K562 (cell line): ENCODE results near the gene CCNB1IP1. TPM values are rescaled to one million over a fixed set of nuclear protein-coding genes. Genes with fewer than 3 reads are reported as not detected.

ENCODE experiments used
- BRF1 ChIP-seq: IDR thresholded peaks from 3 replicates; pipeline ENCODE4 v1.6.1; 2011; ENCODE audit warnings: borderline replicate concordance, mild to moderate bottlenecking; ENCODE audit not compliant: insufficient read length; ENCODE audit errors: extremely low read depth
- CBFA2T2 ChIP-seq: fragments of 450-650 bp; conservative IDR thresholded peaks from 2 replicates; pipeline ENCODE4 v1.6.1; 2017; ENCODE audit warnings: mild to moderate bottlenecking
- DMBX1 ChIP-seq: fragments of 250-450 bp; sonication (Bioruptor Pico); IDR thresholded peaks from 2 replicates; pipeline ENCODE4 v1.8.0; 2022; ENCODE audit warnings: inconsistent platforms, mild to moderate bottlenecking, moderate library complexity, borderline replicate concordance
- DPF2 ChIP-seq: fragments of 450-650 bp; IDR thresholded peaks from 2 replicates; pipeline ENCODE4 v1.6.1; 2016
- HMGN3 ChIP-seq: IDR thresholded peaks from 2 replicates; pipeline ENCODE4 v1.6.1; 2011; ENCODE audit warnings: borderline replicate concordance, low read depth, mild to moderate bottlenecking, mixed read lengths, low read length; ENCODE audit not compliant: insufficient read length; ENCODE audit errors: extremely low read depth
- HNRNPUL1 ChIP-seq: fragments of 200-400 bp; formaldehyde crosslinking; IDR thresholded peaks from 2 replicates; pipeline ENCODE4 v1.6.1; 2017; ENCODE audit warnings: low read length
- KLF1 ChIP-seq: fragments of 450-650 bp; IDR thresholded peaks from 2 replicates; pipeline ENCODE4 v1.6.1; 2016; ENCODE audit warnings: missing genetic modification characterization, missing compliant biosample characterization
- MAZ ChIP-seq, 2 experiments: fragments of 450-650 bp in 1 of 2; sonication (generic) in 1 of 2; formaldehyde crosslinking; IDR thresholded peaks in 1 of 2; conservative IDR thresholded peaks in 1 of 2; 2 replicates each; pipeline versions ENCODE4 v1.4.0 to v1.5.0; 2020; ENCODE audit warnings: mild to moderate bottlenecking in 1 of 2, missing genetic modification reagents in 1 of 2
- NUFIP1 ChIP-seq: fragments of 450-650 bp; IDR thresholded peaks from 2 replicates; pipeline ENCODE4 v1.6.1; 2018; ENCODE audit not compliant: partially characterized antibody
- PHTF2 ChIP-seq: fragments of 250-450 bp; sonication (Bioruptor Pico); IDR thresholded peaks from 2 replicates; pipeline ENCODE4 v1.5.0; 2021; ENCODE audit warnings: mild to moderate bottlenecking
- RAD21 ChIP-seq, 2 experiments: fragments of 250-450 bp in 1 of 2; fragments of 450-650 bp in 1 of 2; sonication (Bioruptor Pico) in 1 of 2; formaldehyde crosslinking in 1 of 2; IDR thresholded peaks in 1 of 2; conservative IDR thresholded peaks in 1 of 2; 2 replicates each; pipeline versions ENCODE4 v1.4.0 to v1.8.0; 2020 to 2022; ENCODE audit warnings: mild to moderate bottlenecking in 2 of 2, moderate library complexity in 1 of 2
- RFX7 ChIP-seq: fragments of 250-450 bp; sonication (Bioruptor Pico); IDR thresholded peaks from 2 replicates; pipeline ENCODE4 v1.5.1; 2021; ENCODE audit warnings: mild to moderate bottlenecking
- SMAD3 ChIP-seq: fragments of 450-650 bp; formaldehyde crosslinking; conservative IDR thresholded peaks from 2 replicates; pipeline ENCODE4 v1.4.0; 2020; ENCODE audit warnings: mild to moderate bottlenecking
- SMARCC2 ChIP-seq: fragments of 450-650 bp; IDR thresholded peaks from 2 replicates; pipeline ENCODE4 v1.6.1; 2017; ENCODE audit warnings: antibody characterized with exemption, moderate library complexity, mild to moderate bottlenecking, low read depth
- SRSF9 ChIP-seq: fragments of 200-400 bp; formaldehyde crosslinking; IDR thresholded peaks from 2 replicates; pipeline ENCODE4 v1.6.1; 2017; ENCODE audit warnings: low read depth, low read length, borderline replicate concordance
- YBX1 ChIP-seq: fragments of 450-650 bp; IDR thresholded peaks from 2 replicates; pipeline ENCODE4 v1.7.1; 2016; ENCODE audit warnings: mild to moderate bottlenecking
- ZBTB7A ChIP-seq: IDR thresholded peaks from 2 replicates; pipeline ENCODE4 v1.6.1; 2011; ENCODE audit warnings: low read depth, mild to moderate bottlenecking, low read length, moderate library complexity, borderline replicate concordance; ENCODE audit not compliant: control insufficient read depth
- ZC3H8 ChIP-seq: fragments of 450-650 bp; IDR thresholded peaks from 2 replicates; pipeline ENCODE4 v1.6.1; 2017
- ZNF143 ChIP-seq: sonication (generic); formaldehyde crosslinking; IDR thresholded peaks from 2 replicates; pipeline ENCODE4 v1.9.0; 2022; ENCODE audit warnings: mild to moderate bottlenecking, missing genetic modification reagents
- ZNF280B ChIP-seq: fragments of 250-450 bp; sonication (Bioruptor Pico); IDR thresholded peaks from 2 replicates; pipeline ENCODE4 v1.5.1; 2021; ENCODE audit warnings: mild to moderate bottlenecking
- ZNF444 ChIP-seq: fragments of 250-450 bp; sonication (Bioruptor Pico); IDR thresholded peaks from 2 replicates; pipeline ENCODE4 v1.4.0; 2020; ENCODE audit warnings: mild to moderate bottlenecking, moderate library complexity
- ZNF766 ChIP-seq: fragments of 200-800 bp; sonication (Bioruptor generic); conservative IDR thresholded peaks from 2 replicates; pipeline ENCODE4 v1.6.1; 2016; ENCODE audit warnings: missing genetic modification characterization, missing compliant biosample characterization
- polyA plus RNA-seq, 8 experiments: library from polyadenylated mRNA; depleted of rRNA in 4 of 8; stranded (reverse) in 5 of 8; unstranded in 3 of 8; fragments of >200 nt; fragmentation: Nextera tagmentation in 2 of 8; fragmentation: Illumina TruSeq in 1 of 8; extraction: Ambion mirVana in 2 of 8; extraction: Trizol in 1 of 8; gene quantifications; 2 replicates each; pipeline versions ENCODE4 v1.2.1 to v1.2.3, GENCODE V29; 2011 to 2014; ENCODE audit warnings: inconsistent platforms in 1 of 8, missing spikeins in 1 of 8
- total RNA-seq, 7 experiments: library from RNA; depleted of rRNA in 6 of 7; stranded (reverse); fragments of >200 nt in 6 of 7; fragmentation: Illumina TruSeq in 2 of 7; extraction: Trizol in 2 of 7; gene quantifications; 2 replicates each; pipeline versions ENCODE4 v1.2.1 to v1.2.3, GENCODE V29; 2011 to 2021; ENCODE audit warnings: low replicate concordance in 1 of 7
- TF ChIP-seq, protein P1 (sequence below): fragments of 250-450 bp; sonication (Bioruptor Pico); IDR thresholded peaks from 2 replicates; pipeline ENCODE4 v1.8.0; 2022; ENCODE audit warnings: inconsistent platforms, mild to moderate bottlenecking, moderate library complexity, borderline replicate concordance
- TF ChIP-seq, protein P2 (sequence below): fragments of 450-650 bp; IDR thresholded peaks from 2 replicates; pipeline ENCODE4 v1.6.1; 2016; ENCODE audit warnings: antibody characterized with exemption
- TF ChIP-seq, protein P3 (sequence below): fragments of 450-650 bp; formaldehyde crosslinking; IDR thresholded peaks from 2 replicates; pipeline ENCODE4 v1.4.0; 2022; ENCODE audit warnings: mild to moderate bottlenecking, moderate library complexity

The CCNB1IP1 gene
- total and polyA plus RNA-seq, 9 of the 15 experiments (the other 6 are each of a cell fraction or from before 2014, with no cell fraction given) = 51.8 to 152 (median 81.0) TPM

- TF ChIP-seq KLF1 (no peak), CBFA2T2 (no peak), HMGN3 (no peak), ZNF766 (CRISPR knock-in tag) (peak; percentile 63; the same call in 1 of the 2 replicates), ZNF280B (CRISPR knock-in tag) (no peak), PHTF2 (CRISPR knock-in tag) (no peak), YBX1 (no peak), MAZ (CRISPR knock-in tag; conservative IDR thresholded peaks at IDR 0.05 in 1 of 2, IDR thresholded peaks at IDR 0.05 in 1 of 2) (peak in 1 of 2 experiments; percentile 57; a peak in 1 of 4 replicates), NUFIP1 (no peak), ZNF143 (CRISPR knock-in tag) (no peak), BRF1 (no peak), ZC3H8 (no peak), SRSF9 (no peak), SMARCC2 (no peak), HNRNPUL1 (no peak), ZNF444 (CRISPR knock-in tag) (no peak), SMAD3 (CRISPR knock-in tag) (no peak), RFX7 (CRISPR knock-in tag) (no peak), DPF2 (peak; percentile 36; the same call in 1 of the 2 replicates), RAD21 (CRISPR knock-in tag; conservative IDR thresholded peaks at IDR 0.05 in 1 of 2, IDR thresholded peaks at IDR 0.05 in 1 of 2) (peak in 1 of 2 experiments; percentile 27; a peak in 2 of 4 replicates), DMBX1 (CRISPR knock-in tag) (no peak; the same call in 1 of the 2 replicates), ZBTB7A (no peak)
- TF ChIP-seq, protein P1, sequence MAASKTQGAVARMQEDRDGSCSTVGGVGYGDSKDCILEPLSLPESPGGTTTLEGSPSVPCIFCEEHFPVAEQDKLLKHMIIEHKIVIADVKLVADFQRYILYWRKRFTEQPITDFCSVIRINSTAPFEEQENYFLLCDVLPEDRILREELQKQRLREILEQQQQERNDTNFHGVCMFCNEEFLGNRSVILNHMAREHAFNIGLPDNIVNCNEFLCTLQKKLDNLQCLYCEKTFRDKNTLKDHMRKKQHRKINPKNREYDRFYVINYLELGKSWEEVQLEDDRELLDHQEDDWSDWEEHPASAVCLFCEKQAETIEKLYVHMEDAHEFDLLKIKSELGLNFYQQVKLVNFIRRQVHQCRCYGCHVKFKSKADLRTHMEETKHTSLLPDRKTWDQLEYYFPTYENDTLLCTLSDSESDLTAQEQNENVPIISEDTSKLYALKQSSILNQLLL = no peak
- TF ChIP-seq, protein P2, sequence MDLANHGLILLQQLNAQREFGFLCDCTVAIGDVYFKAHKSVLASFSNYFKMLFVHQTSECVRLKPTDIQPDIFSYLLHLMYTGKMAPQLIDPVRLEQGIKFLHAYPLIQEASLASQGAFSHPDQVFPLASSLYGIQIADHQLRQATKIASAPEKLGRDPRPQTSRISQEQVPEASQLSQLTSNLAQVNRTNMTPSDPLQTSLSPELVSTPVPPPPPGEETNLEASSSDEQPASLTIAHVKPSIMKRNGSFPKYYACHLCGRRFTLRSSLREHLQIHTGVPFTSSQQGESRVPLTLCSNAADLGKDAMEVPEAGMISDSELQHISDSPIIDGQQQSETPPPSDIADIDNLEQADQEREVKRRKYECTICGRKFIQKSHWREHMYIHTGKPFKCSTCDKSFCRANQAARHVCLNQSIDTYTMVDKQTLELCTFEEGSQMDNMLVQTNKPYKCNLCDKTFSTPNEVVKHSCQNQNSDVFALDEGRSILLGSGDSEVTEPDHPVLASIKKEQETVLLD = no peak
- TF ChIP-seq, protein P3, sequence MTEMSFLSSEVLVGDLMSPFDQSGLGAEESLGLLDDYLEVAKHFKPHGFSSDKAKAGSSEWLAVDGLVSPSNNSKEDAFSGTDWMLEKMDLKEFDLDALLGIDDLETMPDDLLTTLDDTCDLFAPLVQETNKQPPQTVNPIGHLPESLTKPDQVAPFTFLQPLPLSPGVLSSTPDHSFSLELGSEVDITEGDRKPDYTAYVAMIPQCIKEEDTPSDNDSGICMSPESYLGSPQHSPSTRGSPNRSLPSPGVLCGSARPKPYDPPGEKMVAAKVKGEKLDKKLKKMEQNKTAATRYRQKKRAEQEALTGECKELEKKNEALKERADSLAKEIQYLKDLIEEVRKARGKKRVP (CRISPR knock-in tag) = peak; percentile 96
Observed at GRCh38 chr14:20262642-20263128, 70.4 kb downstream of the CCNB1IP1 start (continued).
